Body of pancreas (tissue), 4 donors: ENCODE data around the gene SKI. TPM values are rescaled to one million over a fixed set of nuclear protein-coding genes. Genes with fewer than 3 reads are reported as not detected.

ENCODE experiments used
- ATAC-seq: fragments of 150-250 bp; one replicate; pipeline ENCODE4 v1.9.1; 2016
- DNase-seq, 4 donors: peaks; one replicate each; pipeline ENCODE4 v3.0.0-alpha.2; 2019
- H3K27ac ChIP-seq, 4 donors: fragments of 200-600 bp; sonication (generic); 1 replicate in 3 of 4; 2 replicates in 1 of 4; pipeline versions ENCODE4 v1.5.1 to v1.6.1; 2016 to 2019; ENCODE audit warnings: mild to moderate bottlenecking in 1 of 4, mixed read lengths in 1 of 4, moderate library complexity in 1 of 4
- H3K27me3 ChIP-seq, 2 donors: fragments of 200-600 bp; sonication (generic); one replicate each; pipeline ENCODE4 v1.6.0; 2016; ENCODE audit warnings: mild to moderate bottlenecking in 1 of 2
- H3K36me3 ChIP-seq, 2 donors: fragments of 200-600 bp; sonication (generic); replicated peaks in 1 of 2; 2 replicates each; pipeline ENCODE4 v1.5.1; 2016; ENCODE audit warnings: low read depth in 2 of 2; ENCODE audit not compliant: insufficient read depth in 1 of 2
- H3K4me1 ChIP-seq: fragments of 200-600 bp; sonication (generic); one replicate; pipeline ENCODE4 v1.6.0; 2016
- H3K4me3 ChIP-seq, 2 donors: fragments of 200-600 bp; sonication (generic); 1 replicate in 1 of 2; 2 replicates in 1 of 2; pipeline ENCODE4 v1.5.1; 2016 to 2019
- H3K9me3 ChIP-seq, 3 donors: fragments of 200-600 bp; sonication (generic); 1 replicate in 2 of 3; 2 replicates in 1 of 3; pipeline ENCODE4 v1.5.1; 2016
- POLR2A ChIP-seq, 3 donors: fragments of 450-650 bp; IDR thresholded peaks; one replicate each; pipeline ENCODE4 v1.6.1; 2016; ENCODE audit warnings: antibody characterized with exemption in 3 of 3, mild to moderate bottlenecking in 2 of 3
- WGBS, 2 donors: methylation state at CpG; one replicate each; pipeline ENCODE4 v1.1.5; 2017; 5-methylcytosine and 5-hydroxymethylcytosine counted together
- intact Hi-C: fragments of 100-400 bp; cut with DNase I; formaldehyde crosslinking; loops from one replicate; pipeline ENCODE4 v1.15.1; 2023
- total RNA-seq, 2 donors: library from RNA; depleted of rRNA; stranded (reverse); fragments of >200 nt; gene quantifications; one replicate each; pipeline ENCODE4 v1.1.0, GENCODE V29; 2016
- TF ChIP-seq, protein P1 (sequence below), 7 experiments: fragments of 450-650 bp in 4 of 7; fragments of 200-600 bp in 3 of 7; sonication (generic) in 3 of 7; IDR thresholded peaks; one replicate each; pipeline ENCODE4 v1.5.1; 2016 to 2019; ENCODE audit warnings: antibody characterized with exemption in 7 of 7

The SKI gene
- total RNA-seq, 2 donors from 2014 or later = 15.8 to 33.0 TPM

DNA sequence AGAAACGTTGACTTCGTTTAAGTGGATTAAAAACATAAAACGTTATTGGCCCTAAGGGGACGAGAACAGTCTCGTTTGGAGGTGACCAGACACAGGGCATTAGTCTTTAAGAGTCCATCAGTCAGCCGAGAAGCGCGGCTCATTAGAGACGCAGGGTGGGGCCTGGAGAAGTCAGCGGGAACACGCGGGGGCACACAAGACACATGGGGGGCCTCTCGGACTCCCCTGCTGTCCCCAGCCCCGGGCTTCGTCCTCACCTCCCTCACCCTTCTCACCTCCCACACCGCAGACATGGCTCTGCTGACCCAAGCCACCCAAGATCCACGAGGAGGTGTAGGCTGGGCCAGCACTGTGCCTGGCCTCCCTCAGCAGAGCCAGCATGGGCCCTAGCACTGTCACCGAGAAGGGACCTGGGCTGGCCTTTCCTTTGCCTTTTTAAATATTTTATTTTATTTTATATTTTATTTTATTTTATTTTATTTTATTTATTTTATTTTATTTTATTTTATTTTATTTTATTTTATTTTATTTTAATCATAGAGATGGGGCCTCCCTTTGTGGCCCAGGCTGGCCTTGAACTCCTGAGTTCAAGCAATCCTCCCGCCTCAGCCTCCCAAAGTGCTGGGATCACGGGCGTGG lies 114.4 kb downstream of the SKI start:
- Histone ChIP-seq H3K36me3 (no peaks in the 10 kb centered on the region), H3K27me3 (no peaks in the 10 kb centered on the region), H3K4me1 (no peaks in the 10 kb centered on the region), H3K27ac (no peak overlapping the region), H3K4me3 (no peak overlapping the region), H3K9me3 (no peaks in the 10 kb centered on the region)
- no peak for TF ChIP-seq POLR2A (IDR thresholded peaks at IDR 0.05)
- TF ChIP-seq, protein P1, sequence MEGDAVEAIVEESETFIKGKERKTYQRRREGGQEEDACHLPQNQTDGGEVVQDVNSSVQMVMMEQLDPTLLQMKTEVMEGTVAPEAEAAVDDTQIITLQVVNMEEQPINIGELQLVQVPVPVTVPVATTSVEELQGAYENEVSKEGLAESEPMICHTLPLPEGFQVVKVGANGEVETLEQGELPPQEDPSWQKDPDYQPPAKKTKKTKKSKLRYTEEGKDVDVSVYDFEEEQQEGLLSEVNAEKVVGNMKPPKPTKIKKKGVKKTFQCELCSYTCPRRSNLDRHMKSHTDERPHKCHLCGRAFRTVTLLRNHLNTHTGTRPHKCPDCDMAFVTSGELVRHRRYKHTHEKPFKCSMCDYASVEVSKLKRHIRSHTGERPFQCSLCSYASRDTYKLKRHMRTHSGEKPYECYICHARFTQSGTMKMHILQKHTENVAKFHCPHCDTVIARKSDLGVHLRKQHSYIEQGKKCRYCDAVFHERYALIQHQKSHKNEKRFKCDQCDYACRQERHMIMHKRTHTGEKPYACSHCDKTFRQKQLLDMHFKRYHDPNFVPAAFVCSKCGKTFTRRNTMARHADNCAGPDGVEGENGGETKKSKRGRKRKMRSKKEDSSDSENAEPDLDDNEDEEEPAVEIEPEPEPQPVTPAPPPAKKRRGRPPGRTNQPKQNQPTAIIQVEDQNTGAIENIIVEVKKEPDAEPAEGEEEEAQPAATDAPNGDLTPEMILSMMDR (IDR thresholded peaks at IDR 0.05) = no peak
- 78% methylated on average over 19 of the region's 21 CpGs for WGBS, 2 donors
- intact Hi-C loops = no loop called here
- ATAC-seq (no peak), DNase-seq (no peak)

DNA sequence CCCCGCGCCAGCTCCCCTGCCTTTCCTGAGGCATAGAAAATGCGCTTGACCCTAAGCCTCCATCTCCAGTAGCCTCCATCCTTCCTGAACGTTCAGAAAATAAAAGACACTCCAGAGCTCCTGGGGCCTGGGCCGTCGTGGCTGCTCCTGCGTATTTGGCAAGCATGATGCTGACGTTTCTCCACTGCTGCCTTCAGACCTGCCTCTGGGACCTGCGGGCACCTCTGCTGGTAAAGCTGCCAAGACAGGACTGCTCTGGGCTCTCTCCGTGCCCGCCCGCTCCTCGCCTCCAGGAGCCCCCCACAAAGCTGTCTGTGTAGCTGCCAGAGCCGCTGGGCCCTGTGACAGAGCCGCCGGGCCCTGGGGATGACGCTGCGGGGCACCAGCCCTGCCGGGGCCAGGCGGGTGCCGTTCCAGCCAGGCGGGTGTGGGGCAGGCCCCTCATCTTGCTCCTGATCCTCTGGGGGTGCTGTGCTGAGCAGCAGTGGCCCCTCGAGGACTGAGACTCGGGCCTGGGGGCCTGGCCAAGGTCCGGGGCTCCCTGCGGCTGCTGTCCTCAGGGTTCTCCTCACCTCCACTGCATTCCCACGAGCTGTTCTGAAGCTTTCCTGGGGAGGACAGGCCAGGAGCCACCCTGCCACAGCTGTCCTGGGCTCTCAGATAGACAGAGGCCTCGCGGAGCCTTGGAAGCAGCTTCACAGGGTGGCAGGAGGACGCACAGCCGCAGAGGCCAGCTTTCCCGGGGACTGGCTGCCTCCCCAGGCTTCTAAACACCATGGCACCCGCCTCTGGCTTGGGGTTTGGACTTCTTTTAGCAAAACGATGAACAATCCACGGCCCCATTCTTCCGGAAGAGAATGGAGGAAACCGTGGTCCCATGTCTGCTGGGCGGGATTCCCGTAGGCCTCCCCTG lies 115.2 kb downstream of the SKI start:
- ATAC-seq (no peak), DNase-seq (no peak)
- Histone ChIP-seq H3K4me1 (peaks cover 4% of the 10 kb centered on the region), H3K9me3 (no peaks in the 10 kb centered on the region), H3K36me3 (no peaks in the 10 kb centered on the region), H3K27ac (no peak overlapping the region), H3K27me3 (no peaks in the 10 kb centered on the region), H3K4me3 (no peak overlapping the region)
- intact Hi-C loops = no loop called here
- TF ChIP-seq, protein P1 (IDR thresholded peaks at IDR 0.05) = no peak
- no peak for TF ChIP-seq POLR2A (IDR thresholded peaks at IDR 0.05)
- WGBS, 2 donors = 77 to 83% methylated on average over 9 to 39 of the region's 39 CpGs

DNA sequence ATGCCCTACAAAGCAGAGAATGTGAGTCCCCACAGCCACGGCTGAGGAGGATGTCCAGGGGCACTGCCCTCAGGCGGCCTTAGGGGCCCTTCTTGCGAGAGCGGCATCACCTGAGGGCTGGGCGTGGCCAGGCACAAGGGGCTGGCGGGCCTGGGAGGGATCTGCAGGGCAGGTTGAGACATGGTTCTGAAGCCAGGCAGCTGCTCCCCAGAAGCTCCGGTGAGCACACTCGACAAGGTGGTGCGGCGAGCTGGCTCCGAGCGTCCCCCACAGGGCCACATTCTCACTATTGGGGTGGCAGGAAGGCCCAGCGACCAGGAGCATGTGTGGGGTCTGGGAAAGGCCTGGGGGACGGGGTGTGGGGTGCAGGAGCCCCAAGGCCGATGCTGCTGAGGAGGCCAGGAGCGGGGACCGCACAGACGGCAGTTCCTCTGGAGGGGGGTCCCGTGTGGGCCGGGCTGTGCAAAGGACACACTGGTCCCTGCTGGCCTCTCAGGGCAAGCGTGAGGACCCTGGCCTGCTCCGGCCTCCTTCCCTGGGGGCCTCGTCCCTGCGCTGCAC lies 116.1 kb downstream of the SKI start:
- intact Hi-C loops = no loop called here
- DNase-seq = no peak
- Histone ChIP-seq H3K27me3 (no peaks in the 10 kb centered on the region), H3K27ac (no peak overlapping the region), H3K36me3 (no peaks in the 10 kb centered on the region), H3K4me1 (peaks cover 4% of the 10 kb centered on the region), H3K4me3 (no peak overlapping the region), H3K9me3 (no peaks in the 10 kb centered on the region)
- TF ChIP-seq POLR2A (IDR thresholded peaks at IDR 0.05) = no peak
- TF ChIP-seq, protein P1 (IDR thresholded peaks at IDR 0.05) = no peak
- no peak for ATAC-seq
- 89 to 94% methylated on average over 10 to 22 of the region's 24 CpGs for WGBS, 2 donors

DNA sequence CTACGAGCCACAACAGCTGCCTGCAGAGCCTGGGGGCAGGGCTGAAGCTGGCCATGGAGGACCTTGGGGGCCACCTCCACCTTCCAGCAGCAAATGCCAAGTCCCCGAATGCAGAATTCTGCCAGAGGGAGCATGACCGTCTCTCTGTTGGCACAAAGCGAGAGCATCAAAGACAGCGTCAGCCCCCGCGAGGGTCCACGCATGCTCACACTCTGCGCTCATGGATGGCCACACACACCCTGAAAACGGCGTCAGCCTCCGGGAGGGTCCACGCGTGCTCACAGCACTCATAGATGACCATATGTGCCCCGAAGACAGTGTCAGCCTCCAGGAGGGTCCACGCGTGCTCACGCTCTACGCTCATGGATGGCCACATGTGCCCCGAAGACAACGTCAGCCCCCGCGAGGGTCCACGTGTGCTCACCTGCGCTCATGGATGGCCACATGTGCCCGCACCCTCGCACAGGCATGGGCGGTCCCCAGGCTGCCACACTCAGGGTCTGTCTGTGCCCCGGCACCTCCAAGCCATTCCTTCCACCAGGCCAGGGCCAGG lies 116.7 kb downstream of the SKI start:
- Histone ChIP-seq H3K27ac (no peak overlapping the region), H3K4me3 (no peak overlapping the region), H3K27me3 (no peaks in the 10 kb centered on the region), H3K4me1 (peaks cover 4% of the 10 kb centered on the region), H3K9me3 (no peaks in the 10 kb centered on the region), H3K36me3 (no peaks in the 10 kb centered on the region)
- 85 to 86% methylated on average over 9 to 29 of the region's 29 CpGs for WGBS, 2 donors
- DNase-seq (no peak), ATAC-seq (no peak)
- intact Hi-C loops = no loop called here
- TF ChIP-seq, protein P1 (IDR thresholded peaks at IDR 0.05) = no peak
- TF ChIP-seq POLR2A (IDR thresholded peaks at IDR 0.05) = no peak
